ENCODE data around the gene ZNF281.

DNA sequence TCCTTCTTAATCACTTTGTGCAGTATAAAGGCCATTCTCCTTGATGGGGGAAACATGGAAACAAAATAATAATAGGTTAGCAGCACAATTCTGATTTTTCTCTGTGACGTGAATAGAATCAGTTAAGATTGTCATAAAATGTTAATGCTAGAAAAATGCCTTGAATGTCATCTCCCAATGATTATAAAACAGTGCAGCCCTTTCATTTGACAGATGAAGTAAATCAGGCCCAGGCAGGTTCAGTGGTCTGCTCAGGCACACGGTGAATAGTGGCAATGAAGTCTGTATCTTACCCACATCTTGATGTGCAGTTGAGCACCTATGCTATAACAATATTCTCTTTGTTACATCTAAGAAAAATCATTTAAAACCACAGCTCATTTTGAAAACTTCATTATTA lies 32.2 kb upstream of the ZNF281 start:
- TF ChIP-seq, protein P1, sequence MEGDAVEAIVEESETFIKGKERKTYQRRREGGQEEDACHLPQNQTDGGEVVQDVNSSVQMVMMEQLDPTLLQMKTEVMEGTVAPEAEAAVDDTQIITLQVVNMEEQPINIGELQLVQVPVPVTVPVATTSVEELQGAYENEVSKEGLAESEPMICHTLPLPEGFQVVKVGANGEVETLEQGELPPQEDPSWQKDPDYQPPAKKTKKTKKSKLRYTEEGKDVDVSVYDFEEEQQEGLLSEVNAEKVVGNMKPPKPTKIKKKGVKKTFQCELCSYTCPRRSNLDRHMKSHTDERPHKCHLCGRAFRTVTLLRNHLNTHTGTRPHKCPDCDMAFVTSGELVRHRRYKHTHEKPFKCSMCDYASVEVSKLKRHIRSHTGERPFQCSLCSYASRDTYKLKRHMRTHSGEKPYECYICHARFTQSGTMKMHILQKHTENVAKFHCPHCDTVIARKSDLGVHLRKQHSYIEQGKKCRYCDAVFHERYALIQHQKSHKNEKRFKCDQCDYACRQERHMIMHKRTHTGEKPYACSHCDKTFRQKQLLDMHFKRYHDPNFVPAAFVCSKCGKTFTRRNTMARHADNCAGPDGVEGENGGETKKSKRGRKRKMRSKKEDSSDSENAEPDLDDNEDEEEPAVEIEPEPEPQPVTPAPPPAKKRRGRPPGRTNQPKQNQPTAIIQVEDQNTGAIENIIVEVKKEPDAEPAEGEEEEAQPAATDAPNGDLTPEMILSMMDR (IDR thresholded peaks at IDR 0.05), result no peak
- no peak for TF ChIP-seq POLR2A (IDR thresholded peaks at IDR 0.05)
